Mesothelial cell of epicardium (in vitro differentiated cells): Measurements from ENCODE around the gene SMIM30. TPM values are rescaled to one million over a fixed set of nuclear protein-coding genes. Genes with fewer than 3 reads are reported as not detected.

ENCODE experiments used
- DNase-seq, 2 experiments: peaks; one replicate each; pipeline ENCODE4 v3.0.0; 2021; ENCODE audit warnings: low spot score in 2 of 2; ENCODE audit not compliant: unreplicated experiment in 2 of 2
- H3K27ac Mint-ChIP-seq: 2 replicates; pipeline ENCODE4 v1.8.0; 2021; ENCODE audit warnings: mixed read lengths
- H3K27me3 Mint-ChIP-seq: 2 replicates; pipeline ENCODE4 v1.8.0; 2021; ENCODE audit warnings: low read depth, mixed read lengths
- H3K36me3 Mint-ChIP-seq: 2 replicates; pipeline ENCODE4 v1.8.0; 2021; ENCODE audit warnings: mixed read lengths
- H3K4me1 Mint-ChIP-seq: 2 replicates; pipeline ENCODE4 v1.8.0; 2021; ENCODE audit warnings: mixed read lengths
- H3K4me3 Mint-ChIP-seq: 2 replicates; pipeline ENCODE4 v1.8.0; 2021; ENCODE audit warnings: mild to moderate bottlenecking, moderate library complexity, mixed read lengths
- H3K9me3 Mint-ChIP-seq: 2 replicates; pipeline ENCODE4 v1.8.0; 2021; ENCODE audit warnings: mixed read lengths
- CTCF ChIP-seq: fragments of 200-600 bp; sonication (generic); IDR thresholded peaks from one replicate; pipeline ENCODE4 v1.5.0; 2021; ENCODE audit warnings: antibody characterized with exemption; ENCODE audit not compliant: unreplicated experiment
- total RNA-seq: library from RNA; stranded (reverse); gene quantifications from 3 replicates; pipeline ENCODE4 v1.2.1, GENCODE V29; 2021

Gene SMIM30
- total RNA-seq, 1 donor from 2014 or later, result 39.9 TPM

- Mint-ChIP-seq H3K36me3 (no peaks in the 10 kb centered on the region), H3K9me3 (no peaks in the 10 kb centered on the region), H3K4me1 (peaks cover 11% of the 10 kb centered on the region), H3K27me3 (peaks cover 3% of the 10 kb centered on the region), H3K4me3 (no peak overlapping the region), H3K27ac (no peak overlapping the region)
- DNase-seq, result no peak
- no peak for TF ChIP-seq CTCF
Measured at GRCh38 chr7:113144817-113145216, 26.5 kb upstream of the SMIM30 start.

GRCh38 chr7:113143486-113144257 is 25.3 kb upstream of the SMIM30 start:
- peaks cover 11% of the 10 kb centered on the region for H3K4me1 Mint-ChIP-seq
- no peaks in the 10 kb centered on the region for H3K9me3 Mint-ChIP-seq
- no peaks in the 10 kb centered on the region for H3K36me3 Mint-ChIP-seq
- DNase-seq, result no peak
- H3K4me3 Mint-ChIP-seq, result no peak overlapping the region
- H3K27ac Mint-ChIP-seq, result no peak overlapping the region
- no peak for TF ChIP-seq CTCF
- peaks cover 3% of the 10 kb centered on the region for H3K27me3 Mint-ChIP-seq

- no peak for TF ChIP-seq CTCF
- Mint-ChIP-seq H3K4me1 (peaks cover 11% of the 10 kb centered on the region), H3K27me3 (no peaks in the 10 kb centered on the region), H3K4me3 (no peak overlapping the region), H3K36me3 (no peaks in the 10 kb centered on the region), H3K9me3 (no peaks in the 10 kb centered on the region), H3K27ac (no peak overlapping the region)
- no peak for DNase-seq
Measured at GRCh38 chr7:113142385-113143119, 24.2 kb upstream of the SMIM30 start.

- Mint-ChIP-seq H3K36me3 (no peaks in the 10 kb centered on the region), H3K4me1 (peaks cover 11% of the 10 kb centered on the region), H3K27me3 (no peaks in the 10 kb centered on the region), H3K9me3 (no peaks in the 10 kb centered on the region), H3K4me3 (no peak overlapping the region), H3K27ac (no peak overlapping the region)
- DNase-seq, result no peak
- no peak for TF ChIP-seq CTCF
Measured at GRCh38 chr7:113141803-113142202, 23.4 kb upstream of the SMIM30 start.

GRCh38 chr7:113140956-113141355 is 22.6 kb upstream of the SMIM30 start:
- DNase-seq, result no peak
- Mint-ChIP-seq H3K36me3 (no peaks in the 10 kb centered on the region), H3K9me3 (no peaks in the 10 kb centered on the region), H3K27me3 (no peaks in the 10 kb centered on the region), H3K27ac (no peak overlapping the region), H3K4me3 (no peak overlapping the region), H3K4me1 (peaks cover 11% of the 10 kb centered on the region)
- no peak for TF ChIP-seq CTCF
